Mesothelial cell of epicardium (in vitro differentiated cells): ENCODE measurements around the gene DMXL1. TPM values are rescaled to one million over a fixed set of nuclear protein-coding genes. Genes with fewer than 3 reads are reported as not detected.
"Not testable (repeated sequence)": the region's sequence is repeated elsewhere in the genome, so short reads cannot be mapped to it uniquely, and the experiment has no call there.

Source experiments
- DNase-seq, 2 experiments: peaks; one replicate each; pipeline ENCODE4 v3.0.0; 2021; ENCODE audit warnings: low spot score in 2 of 2; ENCODE audit not compliant: unreplicated experiment in 2 of 2
- H3K27ac Mint-ChIP-seq: 2 replicates; pipeline ENCODE4 v1.8.0; 2021; ENCODE audit warnings: mixed read lengths
- H3K27me3 Mint-ChIP-seq: 2 replicates; pipeline ENCODE4 v1.8.0; 2021; ENCODE audit warnings: low read depth, mixed read lengths
- H3K36me3 Mint-ChIP-seq: 2 replicates; pipeline ENCODE4 v1.8.0; 2021; ENCODE audit warnings: mixed read lengths
- H3K4me1 Mint-ChIP-seq: 2 replicates; pipeline ENCODE4 v1.8.0; 2021; ENCODE audit warnings: mixed read lengths
- H3K4me3 Mint-ChIP-seq: 2 replicates; pipeline ENCODE4 v1.8.0; 2021; ENCODE audit warnings: mild to moderate bottlenecking, moderate library complexity, mixed read lengths
- H3K9me3 Mint-ChIP-seq: 2 replicates; pipeline ENCODE4 v1.8.0; 2021; ENCODE audit warnings: mixed read lengths
- CTCF ChIP-seq: fragments of 200-600 bp; sonication (generic); IDR thresholded peaks from one replicate; pipeline ENCODE4 v1.5.0; 2021; ENCODE audit warnings: antibody characterized with exemption; ENCODE audit not compliant: unreplicated experiment
- total RNA-seq: library from RNA; stranded (reverse); gene quantifications from 3 replicates; pipeline ENCODE4 v1.2.1, GENCODE V29; 2021

Gene DMXL1
- total RNA-seq, 1 donor from 2014 or later: 74.9 TPM

GRCh38 chr5:119220576-119221197 lies 149.8 kb downstream of the DMXL1 start:
- Mint-ChIP-seq H3K4me3 (no peak overlapping the region), H3K4me1 (peaks cover 2% of the 10 kb centered on the region), H3K36me3 (peaks cover 22% of the 10 kb centered on the region), H3K27ac (no peak overlapping the region), H3K27me3 (no peaks in the 10 kb centered on the region), H3K9me3 (no peaks in the 10 kb centered on the region)
- no peak for TF ChIP-seq CTCF
- DNase-seq: no peak

GRCh38 chr5:119221330-119221729 lies 150.4 kb downstream of the DMXL1 start:
- Mint-ChIP-seq H3K4me1 (peaks cover 2% of the 10 kb centered on the region), H3K27me3 (no peaks in the 10 kb centered on the region), H3K4me3 (no peak overlapping the region), H3K9me3 (no peaks in the 10 kb centered on the region), H3K27ac (no peak overlapping the region), H3K36me3 (peaks cover 22% of the 10 kb centered on the region)
- TF ChIP-seq CTCF: no peak
- DNase-seq: no peak

GRCh38 chr5:119229950-119230349 lies 159.1 kb downstream of the DMXL1 start:
- no peaks in the 10 kb centered on the region for H3K9me3 Mint-ChIP-seq
- no peak for TF ChIP-seq CTCF
- H3K27ac Mint-ChIP-seq: no peak overlapping the region
- H3K4me3 Mint-ChIP-seq: no peak overlapping the region
- H3K36me3 Mint-ChIP-seq: peaks cover 18% of the 10 kb centered on the region
- H3K27me3 Mint-ChIP-seq: no peaks in the 10 kb centered on the region
- no peak for DNase-seq
- H3K4me1 Mint-ChIP-seq: peaks cover 8% of the 10 kb centered on the region

- H3K4me1 Mint-ChIP-seq: no peaks in the 10 kb centered on the region
- no peak for DNase-seq
- H3K27me3 Mint-ChIP-seq: no peaks in the 10 kb centered on the region
- H3K4me3 Mint-ChIP-seq: no peak overlapping the region
- H3K9me3 Mint-ChIP-seq: no peaks in the 10 kb centered on the region
- peaks cover 22% of the 10 kb centered on the region for H3K36me3 Mint-ChIP-seq
- TF ChIP-seq CTCF: no peak
- H3K27ac Mint-ChIP-seq: no peak overlapping the region
Observed at GRCh38 chr5:119238265-119239118, 167.6 kb downstream of the DMXL1 start.

GRCh38 chr5:119239119-119239417 lies 168.2 kb downstream of the DMXL1 start:
- peaks cover 26% of the 10 kb centered on the region for H3K36me3 Mint-ChIP-seq
- H3K27ac Mint-ChIP-seq: no peak overlapping the region
- no peaks in the 10 kb centered on the region for H3K27me3 Mint-ChIP-seq
- no peak for TF ChIP-seq CTCF
- H3K4me1 Mint-ChIP-seq: no peaks in the 10 kb centered on the region
- no peaks in the 10 kb centered on the region for H3K9me3 Mint-ChIP-seq
- DNase-seq: no peak
- H3K4me3 Mint-ChIP-seq: no peak overlapping the region

- H3K36me3 Mint-ChIP-seq: peaks cover 23% of the 10 kb centered on the region
- DNase-seq, H3K4me3 Mint-ChIP-seq, H3K27ac Mint-ChIP-seq, H3K9me3 Mint-ChIP-seq, H3K27me3 Mint-ChIP-seq, H3K4me1 Mint-ChIP-seq: not testable (repeated sequence)
Observed at GRCh38 chr5:119239826-119240225, 168.9 kb downstream of the DMXL1 start.
